Keratinocyte (primary cell): ENCODE results near the gene ELP6. TPM values are rescaled to one million over a fixed set of nuclear protein-coding genes. Genes with fewer than 3 reads are reported as not detected.
"Not testable (repeated sequence)": the region's sequence is repeated elsewhere in the genome, so short reads cannot be mapped to it uniquely, and the experiment has no call there.

Experiments
- DNase-seq: peaks from one replicate; pipeline ENCODE4 v3.0.0-alpha.2; 2011; ENCODE audit warnings: low read depth, missing footprints, low spot score
- FAIRE-seq: peaks from 2 replicates; lab custom pipeline; 2011; peaks lifted over from hg19 to GRCh38; lab: Jason Lieb, UNC
- H2AFZ ChIP-seq: 2 replicates; pipeline ENCODE4 v1.6.0; 2012; ENCODE audit warnings: low read length, control low read depth, inconsistent platforms; ENCODE audit not compliant: control insufficient read depth
- H3K27ac ChIP-seq: 2 replicates; pipeline ENCODE4 v1.5.1; 2011; ENCODE audit warnings: low read length; ENCODE audit not compliant: control insufficient read depth, insufficient read depth
- H3K27me3 ChIP-seq: 3 replicates; pipeline ENCODE4 v1.6.0; 2011; ENCODE audit warnings: low read length; ENCODE audit not compliant: control insufficient read depth, insufficient read depth; ENCODE audit errors: extremely low read depth
- H3K36me3 ChIP-seq, 2 experiments: 2 replicates in 1 of 2; 3 replicates in 1 of 2; pipeline ENCODE4 v1.5.1; 2011; ENCODE audit warnings: low read length in 2 of 2, mild to moderate bottlenecking in 1 of 2; ENCODE audit not compliant: control insufficient read depth in 2 of 2, insufficient read depth in 2 of 2; ENCODE audit errors: extremely low read depth in 1 of 2
- H3K4me1 ChIP-seq: 3 replicates; pipeline ENCODE4 v1.5.1; 2011; ENCODE audit warnings: low read length; ENCODE audit not compliant: control insufficient read depth, insufficient read depth; ENCODE audit errors: extremely low read depth
- H3K4me2 ChIP-seq: 3 replicates; pipeline ENCODE4 v1.6.0; 2011; ENCODE audit warnings: low read depth, low read length; ENCODE audit not compliant: control insufficient read depth, insufficient read depth; ENCODE audit errors: extremely low read depth
- H3K4me3 ChIP-seq, 3 experiments: fragments of 200-600 bp in 1 of 3; sonication (generic) in 1 of 3; 2 replicates in 2 of 3; 3 replicates in 1 of 3; pipeline ENCODE4 v1.5.1; 2011 to 2016; ENCODE audit warnings: low read length in 3 of 3, mild to moderate bottlenecking in 3 of 3, control low read depth in 2 of 3, inconsistent platforms in 1 of 3, low read depth in 1 of 3, mixed read lengths in 1 of 3, mixed run types in 1 of 3, moderate library complexity in 1 of 3; ENCODE audit not compliant: control insufficient read depth in 2 of 3, insufficient read depth in 2 of 3; ENCODE audit errors: extremely low read depth in 1 of 3
- H3K79me2 ChIP-seq: 2 replicates; pipeline ENCODE4 v1.6.0; 2012; ENCODE audit warnings: low read length; ENCODE audit not compliant: control insufficient read depth, insufficient read depth
- H3K9ac ChIP-seq: 3 replicates; pipeline ENCODE4 v1.6.0; 2011; ENCODE audit warnings: low read length; ENCODE audit not compliant: control insufficient read depth, insufficient read depth; ENCODE audit errors: extremely low read depth
- H3K9me1 ChIP-seq: 3 replicates; pipeline ENCODE4 v1.6.0; 2011; ENCODE audit warnings: low read length; ENCODE audit not compliant: control insufficient read depth, insufficient read depth; ENCODE audit errors: extremely low read depth
- H3K9me3 ChIP-seq: 2 replicates; pipeline ENCODE4 v1.5.1; 2012; ENCODE audit warnings: low read depth, low read length; ENCODE audit not compliant: control insufficient read depth
- H4K20me1 ChIP-seq: 3 replicates; pipeline ENCODE4 v1.6.0; 2011; ENCODE audit warnings: low read length; ENCODE audit not compliant: control insufficient read depth, insufficient read depth; ENCODE audit errors: extremely low read depth
- EZH2 ChIP-seq: IDR thresholded peaks from one replicate; pipeline ENCODE4 v1.6.1; 2012; ENCODE audit warnings: inconsistent platforms, mild to moderate bottlenecking, low read length, moderate library complexity
- dilution Hi-C: fragments of 300-500 bp; cut with MboI; formaldehyde crosslinking; loops from one replicate; pipeline ENCODE4 v1.7.0; 2020; ENCODE audit warnings: low sequenced_read_pairs; ENCODE audit not compliant: extremely low pct_ligation_motif_present
- polyA plus RNA-seq, 5 experiments: library from polyadenylated mRNA; depleted of rRNA in 3 of 5; stranded (reverse) in 3 of 5; stranded (forward) in 1 of 5; unstranded in 1 of 5; fragments of >200 nt; gene quantifications; 1 replicate in 1 of 5; 2 replicates in 3 of 5; 3 replicates in 1 of 5; pipeline versions ENCODE4 v1.2.1 to v1.2.3, GENCODE V29; 2011 to 2012; ENCODE audit warnings: missing spikeins in 2 of 5, low read depth in 1 of 5, low replicate concordance in 1 of 5
- TF ChIP-seq, protein P1 (sequence below), 3 experiments: IDR thresholded peaks in 1 of 3; conservative IDR thresholded peaks in 1 of 3; optimal IDR thresholded peaks in 1 of 3; 2 replicates in 2 of 3; 3 replicates in 1 of 3; pipeline versions ENCODE3 to v1.5.1; 2011; ENCODE audit warnings: low read length in 3 of 3, mild to moderate bottlenecking in 3 of 3, moderate library complexity in 2 of 3, control low read depth in 1 of 3, inconsistent platforms in 1 of 3; ENCODE audit not compliant: insufficient read depth in 2 of 3; ENCODE audit errors: extremely low read depth in 1 of 3

ELP6 gene
- polyA plus RNA-seq, 1 donor (not counting 4 experiments of a cell fraction or from before 2014, with no cell fraction given): 65.8 TPM

DNA sequence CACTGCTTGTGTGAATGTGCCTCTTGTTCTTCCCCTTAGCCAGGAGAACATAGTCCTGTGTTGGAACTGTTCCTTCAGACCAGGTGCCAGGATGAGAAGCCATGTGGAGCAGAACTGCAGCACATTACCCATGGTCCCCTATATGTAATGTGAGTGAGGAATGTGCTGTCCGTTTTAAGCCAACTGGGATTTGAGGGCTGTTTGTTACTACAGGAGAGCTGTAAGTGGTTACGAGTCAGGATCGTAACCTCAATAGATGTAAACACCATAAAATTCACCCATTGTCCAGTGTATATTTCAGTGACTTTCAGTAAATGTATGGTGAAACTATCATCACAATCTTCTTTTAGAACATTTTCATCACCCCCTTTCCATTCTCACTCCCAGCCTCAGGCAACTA is 27.7 kb downstream of the ELP6 start:
- no peaks in the 10 kb centered on the region for H3K79me2 ChIP-seq
- no peaks in the 10 kb centered on the region for H3K27me3 ChIP-seq
- TF ChIP-seq, protein P1, sequence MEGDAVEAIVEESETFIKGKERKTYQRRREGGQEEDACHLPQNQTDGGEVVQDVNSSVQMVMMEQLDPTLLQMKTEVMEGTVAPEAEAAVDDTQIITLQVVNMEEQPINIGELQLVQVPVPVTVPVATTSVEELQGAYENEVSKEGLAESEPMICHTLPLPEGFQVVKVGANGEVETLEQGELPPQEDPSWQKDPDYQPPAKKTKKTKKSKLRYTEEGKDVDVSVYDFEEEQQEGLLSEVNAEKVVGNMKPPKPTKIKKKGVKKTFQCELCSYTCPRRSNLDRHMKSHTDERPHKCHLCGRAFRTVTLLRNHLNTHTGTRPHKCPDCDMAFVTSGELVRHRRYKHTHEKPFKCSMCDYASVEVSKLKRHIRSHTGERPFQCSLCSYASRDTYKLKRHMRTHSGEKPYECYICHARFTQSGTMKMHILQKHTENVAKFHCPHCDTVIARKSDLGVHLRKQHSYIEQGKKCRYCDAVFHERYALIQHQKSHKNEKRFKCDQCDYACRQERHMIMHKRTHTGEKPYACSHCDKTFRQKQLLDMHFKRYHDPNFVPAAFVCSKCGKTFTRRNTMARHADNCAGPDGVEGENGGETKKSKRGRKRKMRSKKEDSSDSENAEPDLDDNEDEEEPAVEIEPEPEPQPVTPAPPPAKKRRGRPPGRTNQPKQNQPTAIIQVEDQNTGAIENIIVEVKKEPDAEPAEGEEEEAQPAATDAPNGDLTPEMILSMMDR (optimal IDR thresholded peaks at IDR 0.05 in 1 of 3, IDR thresholded peaks at IDR 0.05 in 1 of 3, conservative IDR thresholded peaks at IDR 0.05 in 1 of 3; ENCODE audit: extremely low read depth in 1 of 3, insufficient read depth in 2 of 3, low read length in 3 of 3): no peak
- no peak for TF ChIP-seq EZH2
- no peak overlapping the region for H3K4me3 ChIP-seq
- no peak for FAIRE-seq
- no peak for DNase-seq
- H3K4me2 ChIP-seq: no peak overlapping the region
- H2AFZ ChIP-seq: no peak overlapping the region
- dilution Hi-C loops: no loop called here
- H3K9ac ChIP-seq: no peak overlapping the region
- H3K9me3 ChIP-seq: no peaks in the 10 kb centered on the region
- no peak overlapping the region for H3K27ac ChIP-seq
- H3K36me3 ChIP-seq: peaks cover 0 to 4% of the 10 kb centered on the region in 2 experiments
- no peaks in the 10 kb centered on the region for H3K9me1 ChIP-seq
- H3K4me1 ChIP-seq: no peaks in the 10 kb centered on the region
- no peaks in the 10 kb centered on the region for H4K20me1 ChIP-seq

DNA sequence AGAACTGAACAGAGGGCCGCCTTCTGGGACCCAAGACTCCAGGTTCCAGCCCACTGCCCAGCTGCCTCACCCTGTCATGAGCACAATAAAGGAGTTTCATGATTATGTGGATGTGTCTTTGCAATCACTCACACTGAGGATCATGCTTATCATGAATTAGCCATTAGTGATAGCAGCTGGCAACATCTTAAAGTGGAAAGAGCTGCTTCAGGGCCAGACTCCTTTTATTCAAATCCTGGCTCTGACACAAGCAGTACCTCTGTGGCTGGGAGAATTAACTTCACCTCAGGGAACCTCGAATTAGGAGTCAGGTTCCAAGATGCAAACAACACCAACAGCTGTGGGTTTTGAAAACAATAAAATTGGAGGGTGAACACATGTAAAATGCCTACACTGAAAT is 31.1 kb downstream of the ELP6 start:
- DNase-seq (no peak), FAIRE-seq (no peak)
- dilution Hi-C loops: no loop called here
- no peak overlapping the region for H3K4me3 ChIP-seq
- no peaks in the 10 kb centered on the region for H3K9me1 ChIP-seq
- no peaks in the 10 kb centered on the region for H3K9me3 ChIP-seq
- H3K9ac ChIP-seq: no peak overlapping the region
- TF ChIP-seq EZH2: no peak
- TF ChIP-seq, protein P1 (optimal IDR thresholded peaks at IDR 0.05 in 1 of 3, IDR thresholded peaks at IDR 0.05 in 1 of 3, conservative IDR thresholded peaks at IDR 0.05 in 1 of 3; ENCODE audit: extremely low read depth in 1 of 3, insufficient read depth in 2 of 3, low read length in 3 of 3): no peak
- H3K4me2 ChIP-seq: no peak overlapping the region
- H3K27me3 ChIP-seq: no peaks in the 10 kb centered on the region
- H3K36me3 ChIP-seq: no peaks in the 10 kb centered on the region
- H2AFZ ChIP-seq: no peak overlapping the region
- H3K27ac ChIP-seq: no peak overlapping the region
- H4K20me1 ChIP-seq: no peaks in the 10 kb centered on the region
- H3K4me1 ChIP-seq: no peaks in the 10 kb centered on the region
- no peaks in the 10 kb centered on the region for H3K79me2 ChIP-seq

DNA sequence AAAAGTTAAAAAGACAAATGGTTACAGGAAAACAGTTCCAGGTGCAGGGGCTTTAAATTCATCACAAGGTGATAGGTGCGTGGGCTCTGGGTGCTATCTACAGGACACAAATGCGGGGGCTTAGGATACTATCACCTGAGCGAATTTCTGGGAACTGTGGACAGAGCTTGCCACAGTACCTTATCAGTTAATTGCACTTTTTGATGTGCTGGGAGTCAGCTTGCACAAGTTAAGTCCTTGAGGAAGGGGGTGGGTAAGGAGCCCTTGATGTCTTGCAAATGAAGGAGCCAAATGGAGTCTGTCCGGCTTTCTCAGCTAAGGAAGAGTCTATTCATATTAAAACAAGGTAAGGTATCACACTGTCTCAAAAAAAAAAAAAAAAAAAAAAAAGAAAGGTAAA is 31.7 kb downstream of the ELP6 start:
- H3K4me1 ChIP-seq, H3K4me2 ChIP-seq, H3K27ac ChIP-seq, FAIRE-seq, H3K36me3 ChIP-seq, H2AFZ ChIP-seq, DNase-seq, H3K9ac ChIP-seq, H3K79me2 ChIP-seq, H3K27me3 ChIP-seq, H3K9me1 ChIP-seq, H3K4me3 ChIP-seq, H3K9me3 ChIP-seq, dilution Hi-C loops, H4K20me1 ChIP-seq: not testable (repeated sequence)

DNA sequence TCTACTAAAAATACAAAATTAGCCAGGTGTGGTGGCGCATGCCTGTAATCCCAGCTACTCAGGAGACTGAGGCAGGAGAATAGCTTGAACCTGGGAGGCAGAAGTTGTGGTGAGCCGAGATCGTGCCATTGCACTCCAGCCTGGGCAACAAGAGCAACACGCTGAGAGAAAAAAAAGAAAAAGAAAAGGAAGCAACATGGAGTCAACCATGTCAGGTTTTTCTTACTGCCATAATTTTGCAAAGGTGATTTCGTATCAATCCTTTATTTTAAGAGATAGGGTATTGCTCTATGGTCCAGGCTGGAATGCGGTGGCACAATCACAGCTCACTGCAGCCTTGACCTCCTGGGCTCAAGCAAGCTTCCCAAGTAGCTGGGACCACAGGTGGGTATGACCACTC is 33.2 kb downstream of the ELP6 start:
- dilution Hi-C loops, H4K20me1 ChIP-seq, H3K9ac ChIP-seq, H3K4me2 ChIP-seq, H3K27ac ChIP-seq, H3K9me3 ChIP-seq, H3K9me1 ChIP-seq, H2AFZ ChIP-seq, H3K36me3 ChIP-seq, FAIRE-seq, H3K27me3 ChIP-seq, H3K4me3 ChIP-seq, DNase-seq, H3K79me2 ChIP-seq, H3K4me1 ChIP-seq: not testable (repeated sequence)
